Measurements from ENCODE around the gene COX8C.

- TF ChIP-seq POLR2A (IDR thresholded peaks at IDR 0.05) (no peak), CTCF (IDR thresholded peaks at IDR 0.05) (no peak)
These were observed 30.3 kb upstream of the COX8C start for GRCh38 chr14:93316716-93317115.
